Activated CD4-positive, alpha-beta T cell treated with anti-CD3 and anti-CD28 coated beads for 24 hours (primary cell): Measurements from ENCODE around the gene NCOR1.
"Not testable (repeated sequence)": the region's sequence is repeated elsewhere in the genome, so short reads cannot be mapped to it uniquely, and the experiment has no call there.

Experiments used
- DNase-seq, 2 donors: peaks; one replicate each; pipeline ENCODE4 v3.0.0-alpha.2; 2020; ENCODE audit warnings: low read depth in 2 of 2

NCOR1 gene

DNA sequence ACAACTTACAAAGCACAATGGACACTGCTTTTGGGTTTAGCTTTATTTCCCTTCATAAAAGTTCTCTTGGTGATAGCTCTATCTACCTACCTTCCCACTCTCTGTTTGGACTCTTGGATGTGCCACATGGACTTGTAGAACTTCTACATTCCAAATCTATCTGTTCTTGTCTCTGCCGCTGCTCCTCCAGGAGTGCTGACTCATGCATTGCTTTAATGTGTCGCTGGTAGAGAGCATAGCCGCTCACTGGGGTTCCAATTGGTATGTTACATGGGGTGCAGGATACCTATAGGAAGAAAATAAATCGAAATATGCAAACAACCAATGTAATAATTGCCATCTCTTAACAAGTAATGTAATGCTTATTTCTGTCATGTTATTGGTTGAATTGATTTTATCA is 123.6 kb downstream of the NCOR1 start:
- DNase-seq: no peak

DNA sequence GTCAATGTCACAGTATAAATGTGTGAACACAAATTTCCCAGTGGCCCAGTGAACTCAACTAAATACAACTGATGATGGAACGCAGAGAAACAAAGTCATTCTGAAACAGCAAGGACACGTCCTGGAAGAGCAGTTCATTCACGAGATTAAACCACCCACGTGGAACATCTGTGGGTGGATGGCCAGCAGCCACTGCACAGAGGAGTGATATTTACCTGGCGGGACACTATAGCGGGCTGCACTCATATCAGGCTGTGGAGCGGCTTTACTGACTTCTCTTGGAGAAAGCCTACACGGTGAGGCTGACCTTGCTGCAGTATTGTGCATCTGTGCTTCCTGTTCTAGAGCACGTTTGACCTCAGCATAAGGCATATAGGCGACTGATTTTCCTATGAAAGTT is 128.4 kb downstream of the NCOR1 start:
- DNase-seq: no peak

DNA sequence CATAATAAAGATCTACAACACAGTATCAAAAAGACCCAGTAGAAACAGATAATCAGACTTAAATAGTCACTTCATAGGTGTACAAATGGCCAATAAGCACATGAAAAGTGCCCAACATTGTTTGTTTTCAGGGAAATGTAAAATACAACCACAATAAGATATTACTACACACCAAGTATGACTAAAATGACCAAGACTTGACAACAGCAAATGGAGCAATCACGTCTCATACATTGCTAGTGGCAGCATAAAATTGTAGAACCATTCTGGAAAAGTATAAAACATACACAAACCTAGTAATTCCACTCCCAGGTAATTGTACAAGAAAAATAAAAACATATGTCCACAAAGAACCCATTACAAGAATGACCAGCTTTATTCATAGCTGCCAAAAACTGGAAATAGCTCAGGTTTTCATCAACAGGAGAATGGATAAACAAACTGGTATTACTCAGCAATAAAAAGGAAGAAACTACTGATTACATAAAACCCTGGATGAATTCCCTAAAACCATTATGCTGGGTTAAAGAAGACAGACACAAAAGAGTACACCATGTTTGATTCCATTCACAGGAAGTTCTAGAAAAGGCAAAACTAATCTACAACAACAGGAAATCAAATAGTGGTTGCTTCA is 130.2 kb downstream of the NCOR1 start:
- no peak for DNase-seq

DNA sequence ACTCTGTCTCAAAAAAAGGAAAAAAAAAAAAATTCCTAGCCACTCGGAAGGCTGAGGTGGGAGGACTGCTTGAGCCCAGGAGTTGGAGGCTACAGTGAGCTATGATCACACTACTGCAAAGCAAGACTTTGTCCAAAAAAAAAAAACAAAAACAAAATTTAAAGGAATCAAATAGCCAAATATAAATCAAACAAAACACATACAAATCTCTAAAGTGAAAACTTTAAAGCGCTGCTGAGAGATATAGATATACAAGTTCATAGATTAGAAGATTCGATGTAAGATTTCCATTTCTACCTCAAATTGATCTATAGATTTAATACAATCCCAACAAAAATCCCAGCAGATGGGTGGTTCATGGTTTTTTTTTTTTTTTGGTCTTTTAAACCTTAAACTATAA is 132.1 kb downstream of the NCOR1 start:
- no peak for DNase-seq

DNA sequence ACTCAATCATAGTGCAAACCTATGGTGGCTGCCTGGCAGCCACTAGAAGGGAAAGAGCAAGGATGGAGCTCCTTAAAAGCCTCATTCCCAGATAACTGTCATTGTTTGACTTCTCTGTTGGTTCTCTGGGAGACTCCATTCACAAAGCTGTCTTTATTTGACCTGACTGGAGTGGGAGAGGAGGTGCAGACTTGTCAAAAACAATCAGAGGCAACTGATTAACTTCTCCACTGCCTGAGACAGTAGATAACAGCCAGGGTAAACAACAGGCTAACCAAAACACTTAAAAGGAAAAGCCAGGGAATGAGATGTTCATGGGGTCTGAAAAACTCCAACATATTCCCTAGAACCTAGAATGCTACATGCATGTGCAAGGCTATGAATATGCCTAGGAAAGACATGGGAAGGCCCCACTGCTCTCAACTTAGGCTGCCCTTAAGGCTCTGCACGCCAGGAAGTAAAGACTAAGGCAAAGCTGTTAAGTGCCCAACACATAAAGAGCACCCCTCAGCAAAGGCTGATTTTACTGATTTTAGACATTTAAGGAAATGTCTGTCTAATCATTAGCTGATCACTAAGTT is 133.7 kb downstream of the NCOR1 start:
- DNase-seq: no peak

DNA sequence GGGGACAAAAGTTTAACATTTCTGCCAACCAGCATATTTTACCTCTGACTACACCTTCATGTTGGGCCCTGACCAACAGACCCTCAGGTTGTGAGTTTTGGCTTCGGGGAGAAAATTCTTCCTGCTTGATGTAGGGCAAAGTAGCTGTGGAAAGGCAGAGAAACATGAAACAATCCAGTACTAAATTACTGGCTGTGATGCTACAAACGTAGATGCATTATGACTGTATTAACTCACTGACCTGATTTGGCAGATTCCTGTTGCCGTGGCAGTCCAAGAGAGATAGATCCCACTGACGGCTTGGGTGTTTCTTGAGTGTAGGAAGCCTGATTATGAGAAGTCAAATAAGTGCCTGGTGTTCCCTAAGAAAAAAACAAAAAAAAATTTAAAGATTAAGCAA is 135.0 kb downstream of the NCOR1 start:
- no peak for DNase-seq

DNA sequence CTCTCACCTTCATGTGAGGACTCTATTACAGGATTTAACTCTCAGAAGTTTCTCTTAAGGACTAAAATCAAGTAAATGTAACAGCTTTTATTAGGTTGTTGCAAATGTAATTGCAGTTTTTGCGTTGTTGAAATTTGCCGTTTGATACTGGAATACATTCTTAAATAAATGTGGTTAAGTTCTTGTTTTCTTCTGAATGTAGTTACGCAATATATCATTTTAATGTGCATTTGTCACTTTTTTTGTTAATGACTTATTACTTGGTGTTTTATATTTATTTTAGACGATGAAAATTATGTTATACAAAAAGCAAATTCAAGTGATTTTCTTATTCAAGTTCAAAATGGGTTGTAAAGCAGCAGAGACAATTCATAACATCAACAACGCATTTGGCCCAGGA is 139.4 kb downstream of the NCOR1 start:
- DNase-seq: no peak

DNA sequence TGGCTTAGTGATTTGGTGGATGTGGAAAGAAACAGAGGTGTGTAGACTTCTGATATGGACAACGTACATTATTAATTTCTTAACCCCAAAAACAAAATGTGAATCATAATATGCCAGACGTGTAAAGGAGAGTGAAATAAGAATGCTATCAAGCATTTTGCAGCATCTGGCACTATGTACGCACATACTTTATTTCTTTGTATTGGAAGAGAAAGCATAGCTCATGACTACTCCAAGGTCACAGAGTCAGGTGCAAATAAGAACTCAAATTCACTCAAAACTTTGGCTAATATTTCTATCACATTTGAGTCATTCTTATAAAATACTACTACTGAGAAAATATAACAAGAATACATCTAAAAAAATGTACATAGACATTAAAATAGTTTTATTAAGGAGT is 140.9 kb downstream of the NCOR1 start:
- DNase-seq: no peak

DNA sequence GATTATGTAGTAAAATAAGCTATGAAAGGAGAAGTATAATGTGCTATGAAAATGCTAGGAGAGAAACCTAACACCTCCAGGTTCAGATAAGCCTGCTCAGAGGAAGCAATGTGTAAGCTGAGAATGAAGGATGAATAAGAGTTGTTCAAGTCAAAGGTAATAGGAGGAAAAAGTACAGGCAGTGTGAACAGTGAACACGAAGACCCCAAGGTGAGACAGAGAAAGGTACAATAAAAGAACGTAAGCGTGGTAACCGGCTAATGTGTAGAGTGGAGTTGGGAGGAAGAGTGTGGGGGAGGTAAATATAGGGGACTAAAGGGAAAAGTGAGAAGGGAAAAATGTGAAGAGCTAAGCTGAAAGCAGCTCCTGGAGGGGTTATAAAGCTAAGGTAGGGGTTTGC is 141.5 kb downstream of the NCOR1 start:
- DNase-seq: no peak

DNA sequence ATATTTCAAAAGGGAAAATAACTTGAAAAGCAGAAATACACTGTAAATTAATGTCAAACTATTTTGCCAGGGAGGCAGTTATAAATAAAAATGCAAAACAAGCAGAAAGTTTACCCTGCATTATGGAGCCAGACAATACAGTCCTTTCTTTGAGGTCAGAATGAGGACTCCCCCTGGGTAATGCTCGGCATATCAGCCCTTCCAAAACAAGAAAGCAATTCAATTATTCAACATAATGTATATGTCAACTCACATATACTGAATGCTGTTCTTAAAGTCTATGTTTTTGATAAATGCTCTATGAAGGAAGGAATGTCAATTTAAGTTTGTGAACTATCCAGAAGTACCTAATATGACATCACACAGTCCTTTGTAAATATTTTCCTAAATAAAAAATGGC is 143.3 kb downstream of the NCOR1 start:
- DNase-seq: no peak

DNA sequence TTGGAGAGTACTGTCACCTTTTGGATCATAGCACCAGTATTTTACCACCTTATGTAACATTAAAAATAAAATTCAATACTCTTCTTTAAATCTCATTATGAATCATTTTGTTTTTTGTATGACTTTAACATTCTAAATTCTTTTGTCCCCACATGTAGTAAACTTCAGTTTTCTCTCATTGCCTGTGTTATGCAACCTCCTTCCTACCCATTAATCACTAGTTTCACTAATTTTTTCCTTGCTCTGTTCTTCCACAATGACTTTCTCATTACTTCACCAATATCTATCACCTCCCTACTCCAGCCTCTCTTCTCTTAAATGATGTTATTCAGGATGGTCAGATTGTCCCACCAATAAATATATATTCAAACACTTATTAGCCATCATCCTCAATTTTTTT is 147.0 kb downstream of the NCOR1 start:
- DNase-seq: no peak

DNA sequence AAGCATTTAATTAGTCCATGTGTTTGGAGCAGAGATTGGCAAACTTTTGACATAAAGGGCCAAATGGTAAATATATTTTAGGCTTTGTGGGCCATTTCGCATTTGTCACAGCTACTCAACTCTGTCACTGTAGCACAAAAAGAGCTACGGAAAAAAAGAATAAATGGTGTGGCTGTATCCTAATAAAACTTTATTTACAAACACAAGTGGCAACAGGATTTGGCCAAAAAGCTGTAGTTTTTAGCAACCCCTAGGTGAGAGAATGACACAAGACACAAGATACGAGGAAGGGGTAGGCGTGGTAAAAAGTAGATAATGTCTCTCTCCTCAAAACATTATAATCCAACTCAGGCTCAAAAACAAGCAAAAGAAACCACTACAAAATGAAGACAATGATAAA is 149.2 kb downstream of the NCOR1 start:
- no peak for DNase-seq

DNA sequence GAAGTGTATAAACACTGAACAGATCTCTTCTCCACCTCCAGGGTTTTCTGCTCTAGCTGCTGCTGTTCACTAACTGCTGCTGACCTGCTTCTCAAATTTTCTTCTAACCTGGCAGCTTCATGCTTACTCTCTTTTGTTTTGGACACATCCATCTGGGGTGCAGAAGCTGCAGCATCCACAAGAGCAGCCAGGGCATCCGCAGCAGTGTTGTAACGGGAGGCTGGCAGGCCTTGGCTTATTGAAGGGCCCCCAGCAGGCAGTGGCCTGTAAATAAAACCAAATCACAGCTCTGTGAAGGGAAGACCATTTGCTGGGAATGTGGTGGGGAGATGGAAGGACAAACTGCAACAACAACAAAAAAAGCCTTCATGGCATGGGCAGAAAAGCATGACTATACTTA is 153.7 kb downstream of the NCOR1 start:
- DNase-seq: no peak

DNA sequence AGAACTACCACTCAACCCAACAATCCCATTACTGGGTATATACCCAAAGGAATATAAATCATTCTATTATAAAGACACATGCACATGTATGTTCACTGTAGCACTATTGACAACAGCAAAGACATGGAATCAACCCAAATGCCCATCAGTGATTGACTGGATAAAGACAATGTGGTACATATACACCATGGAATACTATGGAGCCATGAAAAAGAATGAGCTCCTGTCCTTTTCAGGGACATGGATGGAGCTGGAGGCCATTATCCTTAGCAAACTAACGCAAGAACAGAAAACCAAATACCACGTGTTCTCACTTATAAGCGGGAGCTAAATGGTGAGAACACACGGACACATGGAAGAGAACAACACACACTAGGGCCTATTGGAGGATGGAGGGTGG is 160.2 kb downstream of the NCOR1 start:
- not testable (repeated sequence) for DNase-seq

DNA sequence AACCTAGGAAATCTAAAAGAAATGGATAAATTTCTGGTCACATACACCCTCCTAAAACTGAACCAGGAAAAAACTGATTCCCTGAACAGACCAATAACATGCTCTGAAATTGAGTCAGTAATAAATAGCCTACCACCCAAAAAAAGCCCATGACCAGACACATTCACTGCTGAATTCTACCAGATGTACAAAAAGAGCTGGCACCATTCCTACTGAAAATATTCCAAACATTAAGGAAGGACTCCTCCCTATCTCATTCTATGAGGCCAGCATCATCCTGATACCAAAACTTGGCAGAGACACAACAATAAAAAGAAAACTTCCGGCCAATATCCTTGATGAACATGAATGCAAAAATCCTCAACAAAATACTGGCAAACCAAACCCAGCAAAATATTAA is 162.8 kb downstream of the NCOR1 start:
- no peak for DNase-seq

DNA sequence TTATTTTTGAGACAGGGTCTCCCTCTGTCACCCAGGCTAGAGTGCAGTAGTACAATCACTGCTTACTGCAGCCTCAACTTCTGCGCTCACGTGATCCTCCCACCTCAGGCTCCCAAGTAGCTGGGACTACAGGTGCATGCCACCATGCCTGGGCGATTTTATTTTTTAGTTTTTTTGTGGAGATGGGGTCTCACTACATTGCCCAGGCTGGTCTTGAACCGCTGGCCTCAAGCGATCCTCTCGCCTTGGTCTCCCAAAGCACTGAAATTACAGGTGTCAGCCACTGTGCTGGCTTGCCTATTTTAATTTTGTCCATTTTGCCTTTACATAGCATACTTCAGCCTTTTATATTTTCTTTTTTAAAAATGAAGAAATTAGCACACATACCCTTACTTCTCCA is 164.5 kb downstream of the NCOR1 start:
- no peak for DNase-seq

DNA sequence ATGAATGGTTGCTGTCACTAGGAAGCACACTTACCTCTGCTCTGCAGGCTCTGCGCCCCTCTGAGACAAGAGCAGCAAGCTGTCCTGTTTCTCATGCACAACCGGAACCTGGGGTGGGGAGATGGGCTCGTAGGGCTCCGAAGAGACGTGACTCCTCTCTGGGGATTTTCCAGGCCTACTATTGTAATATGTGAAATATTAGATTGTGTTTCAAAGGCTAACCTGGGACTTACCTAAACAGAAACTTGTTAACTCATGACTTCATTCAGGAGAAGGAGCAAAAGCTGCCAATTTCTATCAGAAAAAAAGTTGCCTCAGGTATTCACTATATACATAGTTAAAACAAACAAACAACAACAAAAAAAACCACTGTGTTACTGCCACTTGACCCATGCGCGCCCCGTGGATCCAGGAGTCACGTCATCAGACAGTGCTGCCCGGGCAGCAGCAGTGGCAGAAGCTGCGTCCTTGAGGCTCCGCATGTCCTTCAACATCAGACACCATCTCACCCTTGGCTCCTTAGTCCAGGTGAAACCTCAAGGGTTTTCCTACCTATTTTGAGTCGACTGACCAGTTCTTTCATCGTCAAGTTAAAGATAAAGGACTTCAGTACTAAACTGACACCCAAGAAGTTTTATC is 166.4 kb downstream of the NCOR1 start:
- no peak for DNase-seq

DNA sequence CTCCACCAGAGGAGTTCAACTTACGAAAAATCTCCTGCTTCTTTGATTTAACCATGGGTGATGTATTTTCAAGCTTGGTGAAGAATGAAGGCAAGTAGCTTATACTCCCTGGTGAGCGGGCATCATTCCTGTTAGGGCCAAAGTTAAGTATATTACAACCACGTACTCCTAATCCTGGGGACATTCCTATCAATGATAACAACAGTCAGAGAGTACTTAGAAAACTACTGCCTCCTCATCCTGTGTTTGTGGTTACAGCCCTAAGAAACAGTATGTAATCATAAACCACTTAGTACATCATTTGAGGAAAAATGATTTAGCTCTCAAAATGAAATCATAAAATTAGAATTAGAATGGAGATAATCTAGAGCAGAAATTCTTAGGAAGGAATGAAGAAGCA is 168.4 kb downstream of the NCOR1 start:
- DNase-seq: no peak

DNA sequence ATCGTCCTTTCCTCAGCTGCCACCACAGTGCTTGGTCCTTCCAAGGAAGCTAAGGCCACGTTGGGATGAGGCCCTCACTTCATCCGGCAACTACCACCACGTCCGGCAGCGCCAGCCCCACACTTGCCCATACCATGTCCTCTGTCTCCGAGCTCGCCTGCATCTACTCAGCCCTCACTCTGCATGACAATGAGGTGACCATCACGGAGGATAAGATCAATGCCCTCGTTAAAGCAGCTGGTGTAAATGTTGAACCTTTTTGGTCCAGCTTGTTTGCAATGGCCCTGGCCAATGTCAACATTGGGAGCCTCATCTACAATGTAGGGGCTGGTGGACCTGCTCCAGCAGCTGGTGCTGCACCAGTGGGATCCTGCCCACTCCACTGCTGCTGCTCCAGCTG is 170.8 kb downstream of the NCOR1 start:
- no peak for DNase-seq

DNA sequence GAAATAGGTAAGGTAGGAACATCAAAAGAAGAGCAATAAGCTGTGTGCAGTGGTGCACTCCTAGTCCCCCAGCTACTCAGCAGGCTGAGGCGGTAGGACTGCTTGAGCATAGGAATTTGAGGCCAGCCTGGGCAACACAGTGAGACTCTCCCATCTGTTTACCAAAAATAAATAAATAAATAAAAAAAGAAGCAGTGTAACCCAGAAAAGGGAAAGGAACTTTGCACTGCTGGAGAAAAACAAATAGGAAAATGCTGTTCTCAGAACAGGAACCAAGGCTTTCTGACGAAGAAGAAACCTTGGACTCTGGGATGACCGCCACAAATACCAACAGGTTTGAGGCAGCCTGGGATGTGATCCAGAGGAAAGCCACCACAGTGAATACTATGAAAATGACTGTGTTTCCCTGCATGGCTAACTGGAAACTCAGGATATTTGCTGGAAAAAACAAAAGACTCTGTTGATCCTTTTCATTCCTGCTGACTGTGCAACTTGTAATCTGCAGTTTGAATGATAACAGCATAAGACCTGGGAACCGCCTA is 174.6 kb downstream of the NCOR1 start:
- DNase-seq: no peak

DNA sequence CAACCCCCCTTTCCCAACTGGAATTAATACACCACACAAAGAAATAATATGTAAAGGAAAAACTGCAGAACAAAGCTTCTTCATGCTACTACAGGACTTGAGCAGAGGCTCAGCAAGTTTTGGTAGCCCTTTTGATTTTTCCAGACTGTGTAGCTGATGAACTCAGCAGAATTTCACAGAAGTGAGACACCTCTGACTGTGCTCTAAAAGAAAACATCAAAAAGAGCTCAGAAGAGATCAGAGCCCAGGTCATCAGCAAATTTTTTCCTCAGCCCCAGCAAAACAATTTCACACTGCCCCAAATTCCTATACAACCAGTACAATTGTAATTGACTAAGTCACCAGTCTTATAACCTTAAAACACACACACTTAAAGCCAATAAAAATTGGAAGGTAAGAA is 177.7 kb downstream of the NCOR1 start:
- DNase-seq: no peak

DNA sequence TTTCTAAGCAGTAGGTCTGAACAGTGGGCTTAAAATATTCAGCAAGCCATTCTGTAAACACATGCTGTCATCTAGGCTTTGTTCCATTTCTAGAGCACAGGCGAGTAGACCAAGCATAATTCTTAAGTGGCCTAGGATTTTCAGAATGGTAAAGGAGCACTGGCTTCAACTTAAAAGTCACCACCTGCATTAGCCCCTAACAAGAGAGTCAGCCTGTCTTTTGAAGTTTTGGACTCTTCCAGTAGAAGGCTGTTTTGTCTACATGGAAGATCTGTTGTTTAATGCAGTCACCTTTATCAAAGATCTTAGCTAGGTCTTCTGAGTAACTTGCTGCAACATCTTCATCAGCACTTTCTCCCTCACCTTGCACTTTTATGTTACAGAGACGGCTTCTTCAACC is 179.1 kb downstream of the NCOR1 start:
- no peak for DNase-seq

DNA sequence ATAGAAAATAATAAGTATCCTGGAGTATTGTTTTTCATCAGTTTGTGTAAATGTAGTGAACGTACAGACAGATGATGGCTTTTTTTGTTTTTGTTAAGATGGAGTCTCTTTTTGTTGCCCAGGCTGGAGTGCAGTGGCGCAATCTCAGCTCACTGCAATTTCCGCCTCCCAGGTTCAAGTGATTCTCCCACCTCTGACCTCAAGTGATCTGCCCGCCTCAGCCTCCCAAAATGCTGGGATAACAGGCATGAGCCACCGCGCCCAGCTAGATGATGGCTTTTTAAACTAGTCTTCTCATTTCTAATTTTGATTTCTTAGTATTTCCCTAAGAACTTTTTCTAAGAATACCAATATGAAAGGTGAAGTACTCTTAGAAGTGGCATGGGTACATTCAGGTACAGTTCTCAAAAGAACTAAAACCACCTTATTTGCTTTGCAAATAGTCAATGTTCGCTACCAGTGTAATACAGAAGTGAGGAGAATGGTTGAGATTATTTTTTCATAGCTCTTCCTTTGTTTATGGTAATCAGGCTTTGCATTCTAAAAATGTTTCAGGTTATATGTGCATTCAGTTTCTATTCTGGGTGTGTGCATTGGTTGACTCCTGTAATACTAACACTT is 181.5 kb downstream of the NCOR1 start:
- no peak for DNase-seq
